ENCODE results near the gene RNF207. TPM values are rescaled to one million over a fixed set of nuclear protein-coding genes. Genes with fewer than 3 reads are reported as not detected.

RNF207 gene
- total RNA-seq, 3 donors from 2014 or later (not counting 1 experiment from before 2014, with no cell fraction given), result 2.1 to 5.5 (median 2.3) TPM

DNA sequence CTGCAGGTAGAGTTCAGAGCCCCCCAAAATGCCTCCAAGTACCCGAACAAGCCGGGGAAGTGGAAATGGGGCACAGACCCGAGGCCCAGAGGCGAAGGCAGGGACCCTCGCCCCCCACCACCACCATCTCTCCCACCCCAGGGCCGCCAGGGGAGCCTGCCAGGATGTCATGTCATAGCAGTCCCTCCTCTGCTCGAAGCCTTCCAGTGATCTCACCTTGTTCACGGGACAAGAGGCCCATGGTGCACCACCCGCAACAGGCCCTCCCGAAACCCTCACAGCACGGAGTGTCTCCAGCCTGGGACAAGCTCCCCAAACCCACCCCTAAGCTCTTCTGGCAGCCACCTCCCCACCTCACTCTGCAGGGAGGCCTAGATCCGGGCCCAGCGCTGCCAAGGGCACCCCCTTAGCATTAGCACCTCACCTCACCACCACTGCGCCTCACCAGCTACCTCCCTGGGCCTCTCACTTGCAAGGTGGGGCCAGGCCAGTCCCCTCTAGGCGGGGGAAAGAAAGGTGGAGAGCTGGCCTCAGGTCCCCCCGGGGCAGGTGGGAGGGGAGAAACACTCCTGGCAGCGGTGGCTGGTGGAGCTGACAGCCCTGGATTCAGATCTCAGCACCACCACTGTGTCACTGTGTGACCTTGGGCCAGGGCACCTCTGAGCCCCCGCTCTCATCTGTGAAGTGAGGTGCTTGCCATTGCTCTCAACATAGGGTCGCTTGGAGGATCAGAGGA, 39.1 kb upstream of the RNF207 start:
- Histone ChIP-seq H3K4me1 (ENCODE audit: control insufficient read depth, insufficient read depth, low read length) (no peaks in the 10 kb centered on the region), H3K9me3 (ENCODE audit: control insufficient read depth, insufficient read depth, low read length) (no peaks in the 10 kb centered on the region), H3K27me3 (ENCODE audit: control insufficient read depth, insufficient read depth, low read length) (no peaks in the 10 kb centered on the region), H3K36me3 (ENCODE audit: control insufficient read depth, insufficient read depth, low read length) (no peaks in the 10 kb centered on the region), H3K27ac (ENCODE audit: low read length) (no peak overlapping the region), H3K4me3 (ENCODE audit: low read length) (no peak overlapping the region)
- H3K4me1 Mint-ChIP-seq, result no peaks in the 10 kb centered on the region
- TF ChIP-seq, protein P1, sequence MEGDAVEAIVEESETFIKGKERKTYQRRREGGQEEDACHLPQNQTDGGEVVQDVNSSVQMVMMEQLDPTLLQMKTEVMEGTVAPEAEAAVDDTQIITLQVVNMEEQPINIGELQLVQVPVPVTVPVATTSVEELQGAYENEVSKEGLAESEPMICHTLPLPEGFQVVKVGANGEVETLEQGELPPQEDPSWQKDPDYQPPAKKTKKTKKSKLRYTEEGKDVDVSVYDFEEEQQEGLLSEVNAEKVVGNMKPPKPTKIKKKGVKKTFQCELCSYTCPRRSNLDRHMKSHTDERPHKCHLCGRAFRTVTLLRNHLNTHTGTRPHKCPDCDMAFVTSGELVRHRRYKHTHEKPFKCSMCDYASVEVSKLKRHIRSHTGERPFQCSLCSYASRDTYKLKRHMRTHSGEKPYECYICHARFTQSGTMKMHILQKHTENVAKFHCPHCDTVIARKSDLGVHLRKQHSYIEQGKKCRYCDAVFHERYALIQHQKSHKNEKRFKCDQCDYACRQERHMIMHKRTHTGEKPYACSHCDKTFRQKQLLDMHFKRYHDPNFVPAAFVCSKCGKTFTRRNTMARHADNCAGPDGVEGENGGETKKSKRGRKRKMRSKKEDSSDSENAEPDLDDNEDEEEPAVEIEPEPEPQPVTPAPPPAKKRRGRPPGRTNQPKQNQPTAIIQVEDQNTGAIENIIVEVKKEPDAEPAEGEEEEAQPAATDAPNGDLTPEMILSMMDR (IDR thresholded peaks at IDR 0.05), result no peak
- no peak for ATAC-seq
- H3K27ac Mint-ChIP-seq, result no peak overlapping the region
- H3K9me3 Mint-ChIP-seq, result no peaks in the 10 kb centered on the region
- H3K36me3 Mint-ChIP-seq, result no peaks in the 10 kb centered on the region
- DNase-seq, result no peak
- 78% methylated on average over 19 of the region's 19 CpGs for WGBS (ENCODE audit: insufficient coverage)
- peaks cover 0 to 9% of the 10 kb centered on the region in 2 donors for H3K27me3 Mint-ChIP-seq (ENCODE audit: low read depth in 2 of 2)
- intact Hi-C loops (cut with micrococcal nuclease), result no loop called here
- H3K4me3 Mint-ChIP-seq, result no peak overlapping the region

DNA sequence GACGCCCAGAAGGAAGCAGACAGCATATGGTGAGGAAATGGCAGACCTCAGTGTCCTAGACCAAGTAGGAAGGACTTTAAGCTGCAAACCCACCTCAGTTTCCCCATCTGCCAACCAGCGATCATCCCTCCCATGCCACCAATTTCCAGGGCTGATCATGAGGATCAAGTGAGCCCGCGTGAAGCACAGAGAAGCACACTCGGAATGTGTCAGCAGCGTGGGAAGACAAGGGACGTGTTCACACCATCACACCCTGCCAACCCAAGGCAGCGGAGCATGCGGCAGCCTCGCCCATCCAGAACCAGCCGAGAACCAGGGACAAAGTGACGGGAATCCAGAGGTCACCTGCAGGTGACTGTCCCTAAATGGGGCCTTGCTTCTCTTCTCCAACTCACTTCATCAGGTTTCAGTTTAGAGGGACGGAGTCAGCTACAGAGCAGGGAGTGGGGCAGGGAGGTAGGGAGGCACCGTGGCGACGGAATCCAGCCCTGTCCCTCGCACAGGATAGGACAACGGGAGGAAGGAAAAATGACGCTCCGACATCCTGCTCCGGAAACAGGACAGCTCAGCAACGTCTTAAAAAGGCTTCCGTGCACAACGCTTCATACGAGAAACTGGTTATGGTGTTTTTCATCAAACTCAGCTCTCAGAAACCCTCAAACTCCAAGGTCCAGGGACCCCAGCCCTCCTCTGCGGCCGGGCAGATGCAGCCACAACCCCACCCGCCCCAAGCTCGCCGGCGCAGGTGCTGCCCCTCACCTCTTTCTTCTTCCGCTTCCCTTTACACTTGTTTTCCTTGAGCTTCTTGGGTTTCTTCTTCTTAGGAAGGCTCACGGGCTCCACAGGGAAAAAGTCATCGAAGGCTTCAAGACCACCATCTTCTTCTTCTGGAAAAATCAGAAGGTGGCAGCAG, 38.3 kb upstream of the RNF207 start:
- Mint-ChIP-seq H3K4me3 (no peak overlapping the region), H3K27me3 (ENCODE audit: low read depth in 2 of 2) (peaks cover 0 to 9% of the 10 kb centered on the region in 2 donors)
- H3K27me3 ChIP-seq (ENCODE audit: control insufficient read depth, insufficient read depth, low read length), result no peaks in the 10 kb centered on the region

DNA sequence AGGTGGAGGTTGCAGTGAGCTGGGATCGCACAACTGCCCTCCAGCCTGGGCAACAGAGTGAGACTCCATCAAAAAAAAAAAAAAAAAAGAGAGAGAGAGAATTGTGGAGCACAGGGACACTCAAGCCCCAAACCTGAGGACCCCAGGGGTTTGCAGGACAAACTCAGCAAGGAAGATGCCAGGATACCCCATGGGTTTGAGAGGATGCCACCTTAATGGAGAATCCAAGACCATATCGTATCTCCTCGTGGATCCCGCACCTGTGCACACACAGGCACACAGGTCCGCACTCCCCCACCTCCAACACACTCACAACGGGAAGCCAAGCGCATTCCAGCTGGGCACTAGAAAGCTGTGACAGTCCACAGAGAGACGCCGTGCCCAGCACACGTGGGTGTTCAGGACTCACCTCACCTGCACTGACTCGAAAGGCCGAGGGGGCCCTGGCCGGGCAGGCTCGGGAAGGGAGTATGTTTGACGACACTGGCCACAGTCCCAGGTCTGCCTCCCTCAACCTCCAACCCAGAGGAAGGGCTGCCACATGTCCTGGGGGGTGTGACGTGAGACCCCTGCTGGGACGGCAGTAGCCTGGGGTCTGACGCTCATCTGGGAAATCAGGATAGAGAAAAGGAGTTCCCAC, 36.9 kb upstream of the RNF207 start:
- H3K4me1 Mint-ChIP-seq, result no peaks in the 10 kb centered on the region
- H3K9me3 ChIP-seq (ENCODE audit: control insufficient read depth, insufficient read depth, low read length), result no peaks in the 10 kb centered on the region
- H3K4me3 Mint-ChIP-seq, result no peak overlapping the region
- WGBS (ENCODE audit: insufficient coverage), result 87% methylated on average over 18 of the region's 18 CpGs
- ATAC-seq, result no peak
- H3K27ac Mint-ChIP-seq, result no peak overlapping the region
- no peaks in the 10 kb centered on the region for H3K9me3 Mint-ChIP-seq
- H3K36me3 Mint-ChIP-seq, result no peaks in the 10 kb centered on the region
- H3K27me3 Mint-ChIP-seq (ENCODE audit: low read depth in 2 of 2), result peaks cover 0 to 9% of the 10 kb centered on the region in 2 donors
- TF ChIP-seq, protein P1 (IDR thresholded peaks at IDR 0.05), result no peak
- no peak for DNase-seq
- intact Hi-C loops (cut with micrococcal nuclease), result no loop called here
- H3K4me1 ChIP-seq (ENCODE audit: control insufficient read depth, insufficient read depth, low read length), result no peaks in the 10 kb centered on the region
- H3K36me3 ChIP-seq (ENCODE audit: control insufficient read depth, insufficient read depth, low read length), result no peaks in the 10 kb centered on the region
- H3K27me3 ChIP-seq (ENCODE audit: control insufficient read depth, insufficient read depth, low read length), result no peaks in the 10 kb centered on the region
- H3K27ac ChIP-seq (ENCODE audit: low read length), result no peak overlapping the region
- H3K4me3 ChIP-seq (ENCODE audit: low read length), result no peak overlapping the region

More for the DNA sequence above, 38.3 kb upstream of the RNF207 start:
- no peak for ATAC-seq
- TF ChIP-seq, protein P1 (IDR thresholded peaks at IDR 0.05), result no peak
- 80% methylated on average over 34 of the region's 34 CpGs for WGBS (ENCODE audit: insufficient coverage)
- Histone ChIP-seq H3K36me3 (ENCODE audit: control insufficient read depth, insufficient read depth, low read length) (no peaks in the 10 kb centered on the region), H3K4me1 (ENCODE audit: control insufficient read depth, insufficient read depth, low read length) (no peaks in the 10 kb centered on the region), H3K9me3 (ENCODE audit: control insufficient read depth, insufficient read depth, low read length) (no peaks in the 10 kb centered on the region), H3K27ac (ENCODE audit: low read length) (no peak overlapping the region), H3K4me3 (ENCODE audit: low read length) (no peak overlapping the region)
- H3K4me1 Mint-ChIP-seq, result no peaks in the 10 kb centered on the region
- H3K36me3 Mint-ChIP-seq, result no peaks in the 10 kb centered on the region
- intact Hi-C loops (cut with micrococcal nuclease), result no loop called here
- no peaks in the 10 kb centered on the region for H3K9me3 Mint-ChIP-seq
- no peak overlapping the region for H3K27ac Mint-ChIP-seq
- DNase-seq, result no peak

Data from natural killer cell (primary cell).